Dendritic cell treated with granulocyte-macrophage colony-stimulating factor and Interleukin-4, amounts not matched to agents 40 ng/mL and 50 ng/mL, for 4 days (primary cell): Measurements from ENCODE around the gene CYP4F8.
"Not testable (repeated sequence)": the region's sequence is repeated elsewhere in the genome, so short reads cannot be mapped to it uniquely, and the experiment has no call there.

ENCODE experiments used
- H3K27ac Mint-ChIP-seq: one replicate; pipeline ENCODE4 v1.8.0; 2022; ENCODE audit warnings: mild to moderate bottlenecking, mixed read lengths
- H3K27me3 Mint-ChIP-seq: one replicate; pipeline ENCODE4 v1.8.0; 2022; ENCODE audit warnings: mild to moderate bottlenecking, mixed read lengths
- H3K36me3 Mint-ChIP-seq: one replicate; pipeline ENCODE4 v1.8.0; 2022; ENCODE audit warnings: low read depth, mixed read lengths
- H3K4me1 Mint-ChIP-seq: one replicate; pipeline ENCODE4 v1.8.0; 2022; ENCODE audit warnings: low read depth, mixed read lengths
- H3K4me3 Mint-ChIP-seq: one replicate; pipeline ENCODE4 v1.8.0; 2022; ENCODE audit warnings: mild to moderate bottlenecking, moderate library complexity, mixed read lengths
- H3K9me3 Mint-ChIP-seq: one replicate; pipeline ENCODE4 v1.8.0; 2022; ENCODE audit warnings: mixed read lengths
- intact Hi-C: fragments of 100-400 bp; cut with micrococcal nuclease; formaldehyde crosslinking; loops from one replicate; pipeline ENCODE4 v1.15.0; 2022

The CYP4F8 gene

DNA sequence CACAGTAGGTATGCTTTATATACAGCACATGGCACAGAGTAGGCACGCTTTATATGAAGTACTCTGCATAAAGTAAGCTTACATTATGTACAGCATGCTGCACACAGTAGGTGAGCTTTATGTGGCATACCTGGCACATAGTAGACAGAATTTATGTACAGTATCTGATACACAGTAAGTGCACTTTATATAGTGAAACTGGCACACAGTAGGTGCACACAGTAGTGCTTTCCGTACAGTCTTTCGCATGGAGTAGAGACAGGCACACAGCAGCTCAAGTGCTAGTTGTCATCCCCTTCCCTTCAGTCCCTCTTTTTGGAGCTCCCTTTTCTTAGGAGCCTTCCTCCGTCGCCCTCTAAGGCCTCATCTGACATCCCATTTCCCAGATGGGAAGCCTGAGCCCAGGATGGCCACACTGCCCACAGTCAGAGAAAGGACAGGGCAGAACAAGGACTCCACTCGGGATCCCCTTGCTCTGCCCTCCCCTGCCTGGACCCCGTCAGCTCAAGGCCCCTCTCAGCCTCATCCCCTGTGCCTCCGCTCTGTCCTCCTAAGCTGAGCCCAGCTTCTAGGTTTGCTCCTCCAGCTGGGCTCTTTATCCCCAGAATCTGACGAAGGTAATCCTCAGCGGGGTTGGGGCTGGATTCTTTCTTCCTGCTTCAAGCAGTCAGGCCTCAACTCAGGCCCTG lies 57.0 kb downstream of the CYP4F8 start:
- Mint-ChIP-seq H3K27me3 (peaks cover 16% of the 10 kb centered on the region), H3K4me3 (no peak overlapping the region), H3K9me3 (no peaks in the 10 kb centered on the region), H3K4me1 (peaks cover 17% of the 10 kb centered on the region), H3K27ac (no peak overlapping the region), H3K36me3 (no peaks in the 10 kb centered on the region)
- intact Hi-C loops: no loop called here

DNA sequence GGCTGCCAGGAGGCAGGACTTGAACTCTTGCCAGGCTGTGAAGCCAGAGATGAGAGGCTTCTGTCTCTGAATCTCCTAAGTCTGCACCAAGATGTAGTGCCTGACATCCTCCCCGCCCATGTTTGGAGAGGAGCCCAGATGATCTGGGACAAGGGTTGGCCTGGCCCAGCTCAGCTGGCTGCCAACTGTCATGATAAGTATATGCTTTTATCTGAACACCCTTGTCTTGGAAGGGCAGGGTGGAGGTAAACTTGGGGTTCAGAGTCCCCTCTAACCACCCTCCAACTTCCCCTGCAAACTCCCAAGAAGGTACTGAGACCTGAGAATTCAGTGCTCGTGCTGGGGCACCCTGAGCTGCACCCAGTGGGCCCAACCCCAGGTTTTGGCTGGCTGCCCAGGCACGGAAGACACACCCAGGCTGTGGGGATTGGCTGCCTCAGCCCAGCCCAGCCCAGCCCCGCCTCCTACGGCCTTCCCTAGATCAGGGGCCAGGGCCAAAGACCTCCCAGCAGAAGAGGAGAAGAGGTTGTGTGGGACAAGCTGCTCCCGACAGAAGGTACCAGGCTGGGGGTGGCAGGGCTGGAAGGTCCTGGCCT lies 57.7 kb downstream of the CYP4F8 start, which contains the start of gene CYP4F12:
Gene CYP4F12, plus strand, starts transcription at position 508 of the 596 bp plus-strand sequence. CDS start 443 bp downstream, outside the sequence.
- Mint-ChIP-seq H3K4me3 (no peak within 1 kb of the TSS), H3K36me3 (no peaks in the 10 kb centered on the region), H3K27ac (no peak within 1 kb of the TSS), H3K9me3 (no peaks in the 10 kb centered on the region), H3K27me3 (peaks cover 18% of the 10 kb centered on the region), H3K4me1 (peaks cover 17% of the 10 kb centered on the region)
- intact Hi-C loops: no loop called here

DNA sequence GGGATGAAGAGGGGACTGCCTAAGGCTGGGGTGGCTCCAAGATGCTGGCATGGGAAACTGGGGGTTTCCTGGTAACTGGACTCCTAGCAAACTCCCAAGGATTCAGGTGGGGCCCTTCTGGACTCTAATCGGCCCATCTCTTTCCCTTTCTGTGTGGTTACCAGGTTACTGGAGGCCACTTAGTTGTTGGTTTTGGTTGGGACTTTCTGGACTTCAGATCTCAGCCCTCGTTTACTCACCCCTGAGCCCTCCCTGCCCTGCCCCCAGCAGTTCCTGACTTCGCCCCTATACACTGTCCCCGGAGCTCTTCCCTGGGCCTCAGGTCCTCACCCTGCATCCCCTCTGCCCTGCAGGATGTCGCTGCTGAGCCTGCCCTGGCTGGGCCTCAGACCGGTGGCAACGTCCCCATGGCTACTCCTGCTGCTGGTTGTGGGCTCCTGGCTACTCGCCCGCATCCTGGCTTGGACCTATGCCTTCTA lies 58.2 kb downstream of the CYP4F8 start:
- Mint-ChIP-seq H3K27me3 (peaks cover 19% of the 10 kb centered on the region), H3K4me1 (peaks cover 17% of the 10 kb centered on the region), H3K4me3 (no peak overlapping the region), H3K27ac (no peak overlapping the region), H3K9me3 (no peaks in the 10 kb centered on the region), H3K36me3 (no peaks in the 10 kb centered on the region)
- intact Hi-C loops: no loop called here

DNA sequence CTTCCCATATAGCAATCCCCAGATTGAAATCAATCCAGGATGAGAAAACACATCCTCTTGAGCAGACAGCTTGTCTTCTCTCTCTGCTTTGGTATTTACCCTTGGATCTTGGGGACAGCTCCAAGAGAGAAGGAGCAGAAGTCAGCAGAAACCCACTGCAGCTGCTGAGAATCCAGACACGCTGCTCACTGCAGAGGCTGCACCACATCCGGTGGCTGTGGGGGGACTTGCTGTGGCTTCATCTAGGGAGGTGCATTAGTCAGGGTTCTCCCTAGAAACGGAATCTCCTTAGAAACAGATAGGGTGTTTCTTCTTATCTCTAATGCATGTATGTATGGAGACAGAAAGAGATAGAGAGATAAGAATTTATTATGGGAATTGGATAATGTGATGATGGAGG lies 60.5 kb downstream of the CYP4F8 start:
- no peaks in the 10 kb centered on the region for H3K9me3 Mint-ChIP-seq
- H3K27me3 Mint-ChIP-seq: peaks cover 18% of the 10 kb centered on the region
- H3K36me3 Mint-ChIP-seq: no peaks in the 10 kb centered on the region
- H3K27ac Mint-ChIP-seq: no peak overlapping the region
- intact Hi-C loops: no loop called here
- H3K4me1 Mint-ChIP-seq: peaks cover 5% of the 10 kb centered on the region
- no peak overlapping the region for H3K4me3 Mint-ChIP-seq

DNA sequence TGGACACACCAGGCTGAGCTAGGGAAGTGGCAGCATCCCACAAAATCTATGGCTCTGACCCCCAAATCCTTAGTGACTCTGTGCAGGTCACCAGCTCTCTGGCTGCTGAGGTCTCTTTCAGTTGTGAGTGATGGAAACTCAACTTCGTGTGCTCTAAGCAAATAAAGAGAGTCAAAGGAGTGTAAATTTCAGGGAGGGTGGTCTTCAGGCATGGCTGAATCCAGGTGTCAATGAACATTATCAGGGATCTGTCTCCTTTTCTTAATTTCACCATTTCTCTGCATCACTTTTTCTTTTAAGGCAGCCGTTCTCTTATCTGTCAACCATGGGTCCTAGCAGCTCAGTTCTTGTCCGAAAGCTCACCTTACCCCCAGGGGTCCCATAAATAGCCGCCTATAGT lies 64.1 kb downstream of the CYP4F8 start:
- Mint-ChIP-seq H3K4me1 (no peaks in the 10 kb centered on the region), H3K4me3 (no peak overlapping the region), H3K27ac (no peak overlapping the region)

DNA sequence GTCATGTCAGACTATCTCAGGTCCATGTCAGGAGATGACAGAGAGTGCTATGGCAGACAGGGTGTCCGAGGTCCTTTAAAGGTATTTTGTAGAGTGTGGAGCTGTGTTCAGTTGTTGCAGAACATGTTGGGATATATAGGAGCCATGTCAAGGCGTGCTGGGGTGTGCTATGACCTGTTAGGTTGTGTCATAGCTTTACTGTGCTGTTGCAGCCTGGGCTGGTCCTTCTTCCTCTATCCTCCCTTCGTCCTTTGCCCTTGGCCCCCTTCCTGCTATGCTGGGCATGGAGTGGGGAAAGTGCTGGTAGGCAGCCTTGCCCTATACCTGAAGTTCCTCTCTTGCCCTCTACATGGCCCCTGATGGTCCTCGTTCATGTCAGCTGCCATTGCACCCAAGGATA lies 64.8 kb downstream of the CYP4F8 start:
- H3K36me3 Mint-ChIP-seq, intact Hi-C loops, H3K4me1 Mint-ChIP-seq, H3K4me3 Mint-ChIP-seq, H3K9me3 Mint-ChIP-seq, H3K27ac Mint-ChIP-seq: not testable (repeated sequence)
- peaks cover 23% of the 10 kb centered on the region for H3K27me3 Mint-ChIP-seq

More for the DNA sequence above, 64.1 kb downstream of the CYP4F8 start:
- no peaks in the 10 kb centered on the region for H3K36me3 Mint-ChIP-seq
- H3K9me3 Mint-ChIP-seq: no peaks in the 10 kb centered on the region
- intact Hi-C loops: no loop called here
- H3K27me3 Mint-ChIP-seq: peaks cover 25% of the 10 kb centered on the region
